ENCODE results near the gene COX7A1.

The COX7A1 gene

GRCh38 chr19:36112678-36113077, 39.6 kb downstream of the COX7A1 start:
- no peak for DNase-seq (ENCODE audit: low spot score)

GRCh38 chr19:36111200-36111539, 41.1 kb downstream of the COX7A1 start:
- no peak for DNase-seq (ENCODE audit: low spot score)

GRCh38 chr19:36110487-36111199, 41.6 kb downstream of the COX7A1 start, which contains the start of gene OVOL3:
TSS of gene OVOL3 (plus strand) at chr19:36111143. CDS start at chr19:36111203, 60 bp downstream.
- DNase-seq (ENCODE audit: low spot score): no peak

GRCh38 chr19:36108684-36109083, 43.6 kb downstream of the COX7A1 start:
- no peak for DNase-seq (ENCODE audit: low spot score)

- DNase-seq (ENCODE audit: low spot score): no peak
Observed at GRCh38 chr19:36106991-36107390, 45.3 kb downstream of the COX7A1 start.

GRCh38 chr19:36106441-36106840, 45.8 kb downstream of the COX7A1 start:
- no peak for DNase-seq (ENCODE audit: low spot score)

GRCh38 chr19:36103842-36104552, 48.2 kb downstream of the COX7A1 start:
- no peak for DNase-seq (ENCODE audit: low spot score)

GRCh38 chr19:36103040-36103626, 49.1 kb downstream of the COX7A1 start:
- DNase-seq (ENCODE audit: low spot score): no peak

GRCh38 chr19:36101550-36102327, 50.5 kb downstream of the COX7A1 start:
- DNase-seq (ENCODE audit: low spot score): no peak
